Measurements from ENCODE around the gene PANK3.
"Not testable (repeated sequence)": the region's sequence is repeated elsewhere in the genome, so short reads cannot be mapped to it uniquely, and the experiment has no call there.

PANK3 gene

DNA sequence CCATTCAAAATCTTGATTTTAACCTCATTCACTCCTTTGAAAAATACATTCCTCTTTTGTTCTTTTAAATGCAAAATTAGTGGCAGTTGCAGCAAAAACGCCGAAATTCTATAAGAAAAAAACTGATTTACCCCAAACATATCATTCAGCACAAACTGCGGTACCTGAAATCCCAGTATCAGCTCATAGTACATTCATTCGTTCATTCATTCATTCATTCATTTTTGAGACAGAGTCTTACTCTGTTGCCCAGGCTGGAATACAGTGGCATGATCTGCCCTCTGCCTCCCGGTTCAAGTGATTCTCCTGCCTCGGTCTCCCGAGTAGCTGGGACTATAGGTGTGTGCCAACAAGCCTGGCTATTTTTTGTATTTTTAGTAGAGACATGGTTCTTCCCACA is 29.6 kb downstream of the PANK3 start:
- DNase-seq = no peak

DNA sequence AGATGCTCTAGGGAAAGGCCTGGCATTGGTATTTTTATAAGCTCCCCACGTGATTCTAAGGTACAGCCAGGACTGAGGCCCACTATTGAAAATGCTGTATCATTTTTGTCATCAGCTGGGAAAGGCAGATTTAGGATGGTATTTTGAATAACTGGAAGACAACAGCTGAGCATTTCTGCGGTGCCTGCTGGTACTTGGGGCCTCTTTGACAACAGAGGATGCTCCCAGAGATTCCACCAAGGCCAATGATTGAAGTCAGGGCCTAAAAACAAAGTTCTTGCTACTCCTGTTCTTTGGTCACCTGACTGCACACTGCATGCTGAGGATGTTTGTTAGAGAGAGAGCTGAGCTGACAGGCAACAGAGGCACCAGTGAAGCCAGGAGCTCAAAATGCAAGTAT is 42.0 kb downstream of the PANK3 start:
- no peak for DNase-seq

DNA sequence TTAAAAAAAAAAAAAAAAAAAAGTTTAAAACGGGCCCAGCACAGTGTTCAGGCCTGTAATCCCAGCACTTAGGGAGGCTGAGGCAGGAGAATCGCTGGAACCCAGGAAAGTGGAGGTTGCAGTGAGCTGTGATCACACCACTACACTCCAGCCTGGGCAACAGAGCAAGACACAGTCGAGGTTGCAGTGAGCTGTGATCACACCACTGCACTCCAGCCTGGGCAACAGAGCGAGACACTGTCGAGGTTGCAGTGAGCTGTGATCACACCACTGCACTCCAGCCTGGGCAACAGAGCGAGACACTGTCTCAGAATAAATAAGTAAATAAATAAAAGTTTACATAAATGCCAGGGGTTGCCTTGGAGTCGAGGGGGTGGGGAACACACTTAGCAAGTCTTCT is 44.8 kb downstream of the PANK3 start:
- not testable (repeated sequence) for DNase-seq

DNA sequence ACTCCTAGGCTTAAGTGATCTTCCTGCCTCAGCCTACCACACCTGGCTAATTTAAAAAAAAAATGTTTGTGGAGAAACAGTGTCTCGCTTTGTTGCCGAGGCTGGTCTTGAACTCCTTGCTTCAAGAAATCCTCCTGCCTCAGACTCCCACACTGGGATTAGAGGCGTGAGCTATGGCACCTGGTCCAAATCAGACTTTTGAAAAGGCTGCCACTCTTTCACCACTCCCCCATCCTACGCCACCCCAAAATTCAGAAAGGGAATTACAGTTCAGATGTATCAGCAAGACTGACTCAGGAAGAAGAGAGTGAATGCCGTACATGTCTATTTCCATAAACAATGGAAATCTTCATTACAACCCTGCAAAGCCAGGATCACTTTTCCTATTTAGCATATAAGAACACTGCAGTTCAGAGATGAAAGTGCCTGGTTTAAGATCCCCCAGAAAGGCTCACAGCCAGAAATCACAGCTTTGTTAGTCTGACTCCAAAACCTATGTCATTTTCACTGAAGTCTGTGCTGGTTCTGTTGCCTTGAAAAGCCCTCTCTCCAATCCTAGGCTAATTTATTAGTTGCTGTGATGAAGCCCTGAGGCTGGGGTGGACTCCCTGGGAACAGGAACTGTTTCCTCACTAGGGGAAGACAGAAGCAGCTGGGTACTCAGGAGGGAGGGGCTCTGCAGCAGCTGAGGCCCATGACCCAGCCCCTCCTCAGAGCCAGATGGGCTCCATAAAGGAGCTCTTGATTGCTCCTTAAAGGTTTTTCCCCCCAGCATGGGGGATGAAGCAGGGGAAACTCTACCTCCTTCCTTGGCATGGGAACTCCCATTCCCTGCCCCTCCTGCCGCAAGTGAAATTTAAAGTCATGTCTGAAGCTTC is 46.9 kb downstream of the PANK3 start:
- no peak for DNase-seq

DNA sequence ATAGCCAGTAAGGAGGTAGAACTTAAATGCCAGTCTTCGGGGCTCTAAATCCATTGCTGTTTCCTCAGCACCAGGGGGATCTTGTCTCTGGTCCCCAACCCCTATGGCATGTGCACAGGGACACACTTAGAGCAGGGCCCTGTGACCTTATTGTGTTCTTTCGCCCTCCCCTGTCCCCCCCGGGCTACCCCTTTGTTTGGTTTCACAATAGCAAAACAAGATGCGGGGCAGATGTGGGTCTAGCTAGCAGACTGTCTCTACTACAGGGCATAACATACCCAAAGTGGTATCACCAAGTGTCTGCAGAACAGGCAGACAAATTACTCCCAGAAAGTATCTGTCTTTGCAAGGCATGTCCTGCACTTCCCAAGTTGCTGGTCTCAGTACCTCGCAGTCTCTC is 48.0 kb downstream of the PANK3 start:
- no peak for DNase-seq

DNA sequence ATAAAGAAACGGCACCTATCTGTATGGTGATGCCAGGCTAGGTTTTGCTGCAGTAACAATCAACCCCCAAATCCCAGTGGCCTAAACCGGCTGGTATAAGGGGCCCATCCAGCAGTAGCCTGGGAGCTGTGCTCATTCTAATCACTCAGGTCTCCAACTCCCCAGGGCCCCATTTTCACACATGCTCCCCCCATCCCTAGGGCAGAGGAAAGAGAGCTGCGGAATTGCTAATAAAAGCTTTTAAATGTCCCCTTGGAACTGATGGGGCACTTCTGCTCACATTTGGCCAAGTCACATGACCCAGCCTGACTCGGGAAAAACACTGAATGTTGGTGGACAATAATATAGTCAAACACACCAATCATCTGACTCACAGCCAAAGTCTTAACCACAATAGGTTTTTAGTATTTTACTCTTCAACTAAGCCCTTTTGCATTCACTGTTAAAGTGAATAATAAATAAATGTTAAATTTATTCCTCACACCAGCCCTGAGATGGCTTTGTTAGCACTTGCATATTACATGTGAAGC is 48.5 kb downstream of the PANK3 start:
- no peak for DNase-seq

DNA sequence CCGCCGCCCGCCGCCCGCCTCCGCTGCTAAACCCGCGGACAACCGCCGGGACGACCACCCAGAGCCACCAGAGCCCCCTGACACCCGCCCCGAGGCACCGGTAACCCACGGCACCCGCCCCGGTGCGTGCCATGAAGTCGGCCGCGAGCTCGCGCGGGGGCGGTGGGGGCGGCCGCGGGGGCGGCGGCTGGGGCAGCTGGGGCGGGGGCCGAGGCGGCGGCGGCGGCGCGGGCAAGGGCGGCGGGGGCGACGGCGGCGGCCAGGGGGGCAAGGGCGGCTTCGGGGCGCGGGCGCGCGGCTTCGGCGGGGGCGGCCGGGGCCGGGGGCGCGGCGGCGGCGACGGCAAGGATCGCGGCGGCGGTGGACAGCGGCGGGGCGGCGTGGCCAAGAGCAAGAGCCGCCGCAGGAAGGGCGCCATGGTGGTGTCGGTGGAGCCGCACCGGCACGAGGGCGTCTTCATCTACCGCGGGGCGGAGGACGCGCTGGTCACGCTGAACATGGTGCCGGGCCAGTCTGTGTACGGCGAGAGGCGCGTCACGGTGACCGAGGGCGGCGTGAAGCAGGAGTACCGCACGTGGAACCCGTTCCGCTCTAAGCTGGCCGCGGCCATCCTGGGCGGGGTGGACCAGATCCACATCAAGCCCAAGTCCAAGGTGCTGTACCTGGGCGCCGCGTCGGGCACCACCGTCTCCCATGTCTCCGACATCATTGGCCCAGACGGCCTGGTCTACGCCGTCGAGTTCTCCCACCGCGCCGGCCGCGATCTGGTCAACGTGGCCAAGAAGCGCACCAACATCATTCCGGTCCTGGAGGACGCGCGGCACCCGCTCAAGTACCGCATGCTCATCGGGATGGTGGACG is 49.6 kb downstream of the PANK3 start:
- DNase-seq = no peak

DNA sequence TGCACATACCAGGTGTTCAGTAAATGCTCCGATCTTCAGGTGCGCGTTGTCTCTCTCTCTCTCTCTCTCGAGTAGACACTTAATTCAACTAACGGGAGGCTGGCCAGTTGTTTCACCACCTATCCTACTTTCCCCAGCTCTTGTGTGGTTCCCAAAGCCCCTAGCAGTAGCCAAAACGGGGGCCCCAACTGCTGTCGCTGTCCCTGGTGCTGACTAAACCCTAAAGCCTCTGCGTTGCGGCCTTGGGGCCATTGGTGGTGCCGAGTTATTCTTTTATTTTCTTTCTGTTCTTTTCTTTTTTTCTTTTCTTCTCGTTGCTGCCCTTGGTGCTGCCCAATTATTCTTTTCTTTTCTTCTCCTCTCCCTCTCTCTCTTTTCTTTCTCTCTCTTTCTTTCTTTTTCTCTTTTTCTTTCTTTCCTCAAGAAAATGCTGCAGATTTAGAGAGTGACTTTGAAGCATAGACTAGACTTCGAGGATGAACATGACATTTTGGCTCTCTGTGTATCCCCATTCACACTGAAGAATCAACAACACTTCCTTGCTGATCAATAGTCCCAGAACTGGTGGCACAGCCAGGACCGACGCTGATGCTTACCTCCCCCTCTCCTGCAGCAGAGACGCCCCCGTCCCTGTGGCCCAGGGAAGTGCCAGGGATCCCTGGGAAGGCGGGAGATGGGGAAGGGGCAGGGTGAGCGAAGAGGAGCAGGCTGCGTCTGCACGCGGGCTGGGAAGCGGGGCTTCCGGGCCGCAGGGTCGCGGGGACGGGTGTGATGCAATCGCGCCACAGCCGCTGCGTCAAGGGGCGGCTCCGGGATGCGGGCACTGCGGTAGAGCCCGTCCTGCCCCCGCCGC is 50.4 kb downstream of the PANK3 start, which contains the start of gene FBLL1:
Gene FBLL1, plus strand, starts transcription at position 785 of the 853 bp plus-strand sequence. CDS start 200 bp downstream, outside the sequence.
- DNase-seq = no peak

DNA sequence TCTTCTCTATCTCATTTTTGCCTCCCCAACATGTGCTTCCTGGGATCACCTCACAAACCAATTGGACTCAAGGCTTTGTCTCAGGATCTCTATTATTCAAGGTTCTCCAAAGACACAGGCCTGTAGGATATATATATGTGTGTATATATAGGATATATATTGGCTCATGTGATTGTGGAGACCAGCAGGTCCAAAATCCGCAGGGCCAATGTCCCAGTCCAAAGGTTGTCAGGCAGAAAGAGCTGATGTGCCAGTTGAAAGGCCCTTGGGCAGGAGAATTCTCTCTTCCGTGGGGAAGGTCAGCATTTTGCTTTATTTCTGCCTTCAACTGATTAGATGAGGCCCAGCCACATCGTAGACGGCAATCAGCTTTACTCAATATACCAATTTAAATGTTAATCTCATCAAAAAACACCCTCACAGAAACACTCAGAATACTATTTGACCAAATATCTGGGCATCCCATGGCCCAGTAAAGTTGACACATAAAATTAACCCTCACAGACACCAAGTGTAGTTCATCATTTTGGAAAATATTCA is 51.3 kb downstream of the PANK3 start:
- no peak for DNase-seq

DNA sequence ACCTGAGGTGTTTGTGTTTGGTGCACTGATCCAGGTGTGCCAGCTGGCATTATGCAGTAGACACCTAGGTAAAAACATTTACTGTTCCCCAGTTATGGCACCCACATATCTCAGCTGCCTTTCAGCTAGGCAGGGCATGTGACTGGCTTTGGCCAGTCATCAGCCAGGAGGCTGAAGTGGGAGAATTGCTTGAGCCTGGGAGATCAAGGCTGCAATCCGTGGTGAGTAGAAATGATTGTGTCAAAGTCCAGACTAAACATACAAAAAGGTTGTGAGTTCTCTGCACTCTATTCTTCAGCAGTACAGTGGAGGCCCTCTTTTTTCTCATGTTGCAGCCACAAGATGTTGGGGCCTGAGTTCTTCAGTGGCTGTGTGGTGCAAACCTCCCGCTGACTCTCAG is 53.3 kb downstream of the PANK3 start:
- DNase-seq = no peak

DNA sequence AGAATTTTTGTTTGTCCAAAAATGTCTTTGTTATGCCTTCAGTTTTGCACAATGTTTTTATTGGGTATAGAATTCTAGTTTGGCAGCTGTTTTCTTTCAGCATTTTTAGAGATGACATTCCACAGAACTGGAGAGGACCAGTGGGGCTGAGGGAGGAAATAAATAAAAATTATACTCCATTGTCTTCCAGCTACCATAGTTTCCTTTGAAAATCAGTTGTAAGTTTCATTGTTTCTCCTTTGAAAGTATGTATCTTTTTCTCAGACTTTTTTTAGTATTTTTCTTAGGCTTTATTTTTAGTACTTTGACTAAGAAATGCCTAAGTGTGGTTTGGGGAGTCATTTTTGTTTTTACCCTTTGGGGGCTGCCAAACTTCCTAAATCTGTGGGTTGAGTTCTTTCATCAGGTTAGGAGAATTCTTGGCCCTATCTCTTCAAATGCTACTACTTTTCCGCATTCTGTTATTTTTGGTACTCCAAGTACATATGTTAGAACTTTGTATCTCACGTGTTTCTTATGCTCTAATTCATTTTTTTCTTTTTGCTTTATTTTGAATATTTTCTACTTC is 65.2 kb downstream of the PANK3 start:
- no peak for DNase-seq

DNA sequence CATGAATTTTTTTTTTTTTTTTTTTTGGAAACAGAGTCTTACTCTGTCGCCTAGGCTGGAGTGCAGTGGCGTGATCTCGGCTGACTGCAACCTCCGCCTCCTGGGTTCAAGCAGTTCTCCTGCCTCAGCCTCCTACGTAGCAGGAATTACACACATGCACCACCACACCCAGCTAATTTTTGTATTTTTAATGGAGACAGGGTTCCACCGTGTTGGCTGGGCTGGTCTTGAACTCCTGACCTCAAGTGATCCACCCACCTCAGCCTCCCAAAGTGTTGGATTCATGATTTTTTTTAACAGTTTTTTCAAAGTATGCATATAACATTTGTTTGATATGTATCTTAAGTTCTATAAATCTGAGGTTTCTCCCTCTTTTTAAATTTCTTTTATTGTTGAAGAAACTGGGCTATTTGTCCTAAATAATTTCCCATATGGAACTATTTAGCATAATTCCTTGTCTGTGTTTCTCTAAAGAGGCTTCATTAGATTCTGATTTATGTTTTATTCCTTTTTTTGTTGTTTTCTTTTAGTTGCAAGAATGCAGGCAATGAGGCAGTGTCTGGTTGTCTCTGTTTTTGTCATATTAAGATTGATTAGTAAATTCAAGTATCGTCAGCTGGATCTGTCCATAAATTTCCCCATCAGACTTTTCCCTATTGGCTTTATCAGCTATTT is 76.5 kb downstream of the PANK3 start:
- no peak for DNase-seq
